HCEC 1CT (cell line): ENCODE measurements around the gene PPP4R1.

Source experiments
- DNase-seq: peaks from one replicate; pipeline ENCODE4 v3.0.0-alpha.2; 2017

The PPP4R1 gene

GRCh38 chr18:9581667-9582066 lies 32.7 kb downstream of the PPP4R1 start:
- no peak for DNase-seq

- DNase-seq, result peak; percentile 9
Measured at GRCh38 chr18:9578306-9578705, 36.1 kb downstream of the PPP4R1 start.

- DNase-seq, result no peak
Measured at GRCh38 chr18:9577361-9577760, 37.0 kb downstream of the PPP4R1 start.

- DNase-seq, result peak; percentile 77
Measured at GRCh38 chr18:9575558-9575957, 38.8 kb downstream of the PPP4R1 start.

- DNase-seq, result no peak
Measured at GRCh38 chr18:9574473-9575115, 39.8 kb downstream of the PPP4R1 start.

- DNase-seq, result no peak
Measured at GRCh38 chr18:9571546-9571945, 42.8 kb downstream of the PPP4R1 start.

GRCh38 chr18:9570255-9570654 lies 44.1 kb downstream of the PPP4R1 start:
- DNase-seq, result no peak

GRCh38 chr18:9569178-9569577 lies 45.2 kb downstream of the PPP4R1 start:
- no peak for DNase-seq

- DNase-seq, result no peak
Measured at GRCh38 chr18:9568186-9568585, 46.2 kb downstream of the PPP4R1 start.

GRCh38 chr18:9565407-9565806 lies 49.0 kb downstream of the PPP4R1 start:
- DNase-seq, result no peak

GRCh38 chr18:9563331-9563730 lies 51.0 kb downstream of the PPP4R1 start:
- DNase-seq, result no peak

- DNase-seq, result no peak
Measured at GRCh38 chr18:9562584-9562983, 51.8 kb downstream of the PPP4R1 start.

GRCh38 chr18:9561759-9562158 lies 52.6 kb downstream of the PPP4R1 start:
- DNase-seq, result no peak

- no peak for DNase-seq
Measured at GRCh38 chr18:9559253-9559652, 55.1 kb downstream of the PPP4R1 start.

GRCh38 chr18:9558387-9559064 lies 55.8 kb downstream of the PPP4R1 start:
- DNase-seq, result no peak

GRCh38 chr18:9557250-9557943 lies 57.0 kb downstream of the PPP4R1 start:
- DNase-seq, result no peak

- no peak for DNase-seq
Measured at GRCh38 chr18:9552616-9553015, 61.7 kb downstream of the PPP4R1 start.

- no peak for DNase-seq
Measured at GRCh38 chr18:9552191-9552590, 62.2 kb downstream of the PPP4R1 start.

- DNase-seq, result no peak
Measured at GRCh38 chr18:9550429-9550828, 63.9 kb downstream of the PPP4R1 start.

GRCh38 chr18:9549405-9549804 lies 65.0 kb downstream of the PPP4R1 start:
- DNase-seq, result no peak

- no peak for DNase-seq
Measured at GRCh38 chr18:9547782-9548181, 66.6 kb downstream of the PPP4R1 start.

GRCh38 chr18:9546468-9546867 lies 67.9 kb downstream of the PPP4R1 start:
- no peak for DNase-seq

GRCh38 chr18:9545029-9545428 lies 69.3 kb downstream of the PPP4R1 start:
- DNase-seq, result no peak

- no peak for DNase-seq
Measured at GRCh38 chr18:9542924-9543323, 71.4 kb downstream of the PPP4R1 start.
